HG02610 (cell line): ENCODE results near the gene DYNC1LI1.

ENCODE experiments used
- ATAC-seq: cut with Tn5 transposase; IDR thresholded peaks from one replicate; pipeline ENCODE4 v1.9.1; 2021; ENCODE audit warnings: mild to moderate bottlenecking, moderate library complexity; ENCODE audit not compliant: unreplicated experiment

DYNC1LI1 gene

DNA sequence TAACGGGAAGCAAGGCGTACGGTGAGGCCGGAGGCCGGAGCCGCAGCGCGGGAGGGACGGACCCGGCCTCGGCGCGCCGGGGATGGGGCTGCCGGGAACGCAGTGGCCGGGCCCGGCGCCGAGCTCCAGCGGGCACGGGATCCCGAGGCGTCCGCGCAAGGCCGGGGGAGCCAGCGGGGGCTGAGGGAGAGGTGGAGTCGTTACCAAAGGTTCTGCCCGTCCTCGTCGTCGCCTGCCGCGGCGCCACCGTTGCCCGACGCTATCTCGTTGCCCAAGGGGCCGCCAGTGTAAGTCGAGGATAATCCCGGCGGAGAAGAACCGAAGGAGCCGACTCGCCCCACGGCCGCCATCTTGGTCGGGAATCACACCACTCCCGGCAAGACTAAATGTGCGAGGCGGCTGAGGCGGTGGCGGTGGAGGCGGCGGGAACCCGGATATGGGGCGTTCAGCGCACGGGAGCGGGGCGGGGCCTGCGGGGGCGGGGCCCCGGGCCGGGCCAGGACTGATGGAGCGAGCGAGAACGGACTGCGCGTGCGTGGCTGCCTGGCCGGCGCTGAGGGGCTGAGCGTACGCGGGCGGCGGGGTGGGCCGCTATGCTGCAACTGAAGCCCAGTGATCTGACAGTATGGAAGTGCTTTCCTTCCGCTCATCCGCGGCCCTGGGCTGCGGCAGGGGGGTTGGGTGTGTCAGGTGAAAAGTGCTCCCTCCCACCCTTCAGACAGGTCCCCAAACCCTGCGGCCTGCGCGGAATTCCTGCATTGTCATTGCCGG, at the start of gene DYNC1LI1:
Gene DYNC1LI1, minus strand, starts transcription at position 438 of the 771 bp plus-strand sequence. Its CDS starts 88 bp downstream, at position 350.
- peak; percentile 88 for ATAC-seq

DNA sequence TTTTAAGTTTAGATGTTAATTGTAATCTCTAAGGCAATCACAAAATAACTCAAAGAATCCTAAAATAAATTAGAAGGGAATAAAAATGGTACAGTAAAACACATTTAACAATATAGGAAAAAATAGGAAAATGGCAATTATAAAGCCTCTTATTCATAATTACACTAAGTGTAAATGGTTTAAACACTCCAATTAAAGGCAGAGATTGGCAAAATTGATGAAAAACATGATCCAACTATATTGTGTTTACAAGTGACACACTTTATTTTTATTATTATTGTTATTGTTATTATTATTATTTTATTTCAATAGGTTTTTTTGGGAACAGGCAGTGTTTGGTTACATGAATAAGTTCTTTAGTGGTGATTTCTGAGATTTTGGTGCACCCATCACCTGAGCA, 48.7 kb upstream of the DYNC1LI1 start:
- no peak for ATAC-seq

DNA sequence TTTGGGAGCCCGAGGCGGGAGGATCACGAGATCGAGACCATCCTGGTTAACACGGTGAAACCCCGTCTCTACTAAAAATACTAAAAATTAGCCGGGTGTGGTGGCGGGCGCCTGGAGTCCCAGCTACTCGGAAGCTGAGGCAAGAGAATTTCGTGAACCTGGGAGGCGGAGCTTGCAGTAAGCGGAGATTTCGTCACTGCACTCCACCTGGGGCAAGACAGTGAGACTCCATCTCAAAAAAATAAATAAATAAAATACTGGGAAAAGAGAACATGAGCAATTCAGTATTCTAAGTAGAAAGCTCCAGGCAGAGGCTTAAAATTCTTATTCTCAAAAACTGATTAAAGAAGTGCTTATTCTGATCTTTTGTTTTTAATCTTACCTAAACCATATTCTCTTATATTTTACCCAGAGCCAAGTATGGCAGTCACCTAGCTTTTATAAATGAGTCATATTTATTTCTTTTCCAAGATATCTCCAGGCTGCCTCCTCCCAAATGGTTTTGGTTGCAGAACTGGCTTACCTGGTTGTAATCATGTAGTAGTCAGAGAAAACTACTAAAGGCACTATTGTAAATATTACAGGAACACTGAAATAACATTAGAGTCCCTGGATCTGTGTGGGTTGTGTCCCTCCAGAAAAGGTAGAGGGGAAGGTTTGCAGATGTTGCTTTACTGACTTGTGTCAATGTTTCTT, 45.8 kb upstream of the DYNC1LI1 start:
- no peak for ATAC-seq

DNA sequence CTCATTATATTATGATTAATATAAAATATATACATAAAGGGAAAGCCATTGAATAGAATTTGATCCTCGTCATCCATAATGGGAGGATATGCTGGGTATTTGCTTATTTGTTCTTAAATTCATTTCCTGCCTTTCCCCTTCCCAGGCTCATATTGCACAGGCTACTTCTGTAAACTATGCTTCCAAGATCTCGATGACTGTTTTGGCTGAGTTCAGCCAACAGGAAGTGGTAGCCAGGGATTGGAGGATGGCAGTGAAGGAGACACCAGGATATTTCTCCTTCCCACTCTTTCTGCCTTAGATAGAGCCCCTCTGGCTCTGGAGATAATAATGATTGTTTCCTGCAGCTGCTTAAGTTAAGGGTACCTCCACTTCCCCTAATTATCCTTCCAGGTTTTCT, 44.3 kb upstream of the DYNC1LI1 start:
- no peak for ATAC-seq

DNA sequence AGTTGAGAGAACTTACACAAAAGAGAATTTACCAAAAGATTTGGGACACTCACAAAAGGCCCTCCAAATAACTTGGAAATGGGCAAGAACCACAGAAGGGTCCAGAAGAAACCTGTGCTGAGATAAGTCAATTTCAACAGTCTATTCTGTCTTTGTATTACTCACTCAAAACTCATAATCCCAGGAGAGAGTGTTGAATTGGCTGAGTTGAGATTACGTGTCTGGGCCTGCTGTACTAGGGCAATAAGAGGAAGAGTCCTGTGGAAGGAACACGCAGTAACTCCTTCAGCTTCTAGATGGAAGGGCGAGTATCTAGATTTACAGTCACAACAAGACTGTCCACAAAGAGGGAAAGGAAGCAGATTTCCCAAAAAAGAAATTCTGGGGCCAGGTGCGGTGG, 42.5 kb upstream of the DYNC1LI1 start:
- ATAC-seq: no peak

DNA sequence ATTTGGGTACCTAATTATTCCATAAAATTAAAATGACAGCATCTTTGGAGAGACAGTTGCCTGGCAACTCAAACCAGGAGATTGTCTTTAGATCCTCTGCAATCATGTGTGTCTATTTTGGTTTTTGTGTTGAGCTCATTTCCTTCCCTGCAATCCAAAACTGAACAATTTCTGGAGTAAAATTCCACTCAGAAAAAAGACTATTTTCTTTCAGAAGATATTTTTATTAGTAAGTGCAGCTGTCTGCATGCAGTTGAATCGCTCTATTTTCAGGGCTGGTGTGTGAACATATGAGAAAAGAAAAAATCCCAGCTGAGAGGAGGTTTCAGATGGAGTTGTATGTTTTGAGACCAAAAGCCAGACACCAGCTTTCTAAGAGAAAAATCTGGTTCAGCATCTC, 41.9 kb upstream of the DYNC1LI1 start:
- ATAC-seq: no peak

DNA sequence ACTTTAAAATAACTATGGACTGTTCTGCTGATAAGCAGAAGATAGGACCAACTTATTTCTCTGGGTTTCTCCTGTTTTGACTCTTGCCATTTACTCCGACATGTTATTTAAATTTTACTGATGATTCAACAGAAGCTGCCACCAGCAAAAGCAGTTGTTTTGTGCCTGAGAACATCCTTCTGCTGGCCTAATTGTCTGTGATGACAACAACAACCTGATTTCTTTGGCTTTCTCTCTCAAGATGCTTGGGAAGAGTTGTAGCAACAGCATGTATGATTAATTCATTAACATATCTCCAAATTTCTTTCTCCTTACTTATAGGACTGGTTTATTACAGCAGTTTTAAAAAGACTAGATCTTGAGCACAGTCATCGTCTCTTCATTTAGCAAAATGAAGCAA, 36.9 kb upstream of the DYNC1LI1 start:
- ATAC-seq: no peak

DNA sequence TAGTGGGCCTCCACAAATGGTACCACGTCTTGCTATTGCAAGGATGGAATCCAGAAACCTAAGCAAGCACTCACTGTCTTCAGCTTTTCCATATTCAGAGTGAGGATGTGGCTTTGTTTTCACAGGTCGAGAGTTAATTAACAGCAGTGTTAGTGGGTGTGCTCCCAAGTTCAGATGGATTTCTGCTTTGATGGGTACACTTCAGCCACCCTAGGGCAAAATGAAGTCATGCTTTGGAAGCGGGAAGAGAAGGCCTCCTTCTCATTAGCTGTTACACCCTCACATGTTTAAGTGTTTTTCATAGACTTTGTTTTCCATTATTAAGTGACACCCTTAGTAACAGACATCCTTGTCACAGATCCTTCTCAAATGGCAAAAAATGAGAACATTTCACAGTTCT, 36.3 kb upstream of the DYNC1LI1 start:
- ATAC-seq: no peak

DNA sequence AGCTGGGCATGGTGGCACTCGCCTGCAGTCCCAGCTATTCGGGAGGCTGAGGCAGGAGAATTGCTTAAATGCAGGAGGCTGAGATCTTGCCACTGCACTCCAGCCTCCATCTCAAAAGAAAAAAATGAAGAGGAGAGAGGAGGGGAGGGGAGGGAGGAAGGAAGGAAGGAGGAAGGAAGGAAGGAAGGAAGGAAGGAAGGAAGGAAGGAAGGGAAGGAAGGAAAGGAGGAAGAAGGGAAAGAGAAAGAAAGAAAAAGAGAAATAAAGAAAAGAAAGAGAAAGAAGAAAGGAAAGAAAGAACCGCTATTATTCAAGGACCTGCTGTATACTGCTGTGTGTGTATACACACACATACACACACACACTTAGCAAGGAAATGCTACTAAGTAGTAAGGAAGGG, 35.6 kb upstream of the DYNC1LI1 start:
- ATAC-seq: no peak

DNA sequence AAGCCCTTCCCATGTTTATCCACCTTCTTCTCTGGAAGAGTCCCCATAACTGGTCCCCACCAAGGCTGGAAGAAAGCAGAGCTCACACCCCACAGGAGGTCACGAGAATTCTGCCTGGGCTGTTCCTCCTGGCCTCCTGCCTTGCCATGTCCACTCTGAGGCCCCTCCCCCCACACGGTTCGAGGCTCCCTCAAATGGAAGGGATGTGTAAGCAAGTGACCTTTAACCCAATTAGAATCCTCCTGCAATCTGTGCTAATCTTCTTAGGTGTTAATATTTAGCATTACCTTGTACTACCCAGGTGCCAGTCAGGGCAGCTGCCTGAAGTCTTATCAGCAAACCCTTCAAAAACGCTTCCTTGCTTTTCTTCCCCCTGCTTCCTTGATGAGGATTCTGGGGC, 32.4 kb upstream of the DYNC1LI1 start:
- ATAC-seq: no peak

DNA sequence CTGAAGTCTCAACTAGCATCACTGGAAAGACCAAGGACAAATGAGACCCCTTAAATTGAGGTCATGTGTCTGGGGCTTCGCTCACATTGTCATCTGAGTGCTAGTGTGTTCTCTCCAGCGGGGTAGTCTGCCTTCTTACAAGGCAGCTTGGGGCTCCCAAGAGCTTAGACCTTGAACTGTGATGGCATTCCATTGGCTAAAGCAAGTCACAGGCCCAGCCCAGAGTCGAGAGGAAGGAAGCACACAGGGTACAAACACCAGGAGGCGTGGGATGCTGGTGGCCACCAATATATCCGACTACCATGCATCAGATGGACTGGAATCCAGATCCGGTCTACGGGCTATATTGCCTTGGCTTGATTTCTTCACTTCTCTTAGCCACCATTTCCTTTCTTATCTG, 31.5 kb upstream of the DYNC1LI1 start:
- no peak for ATAC-seq

DNA sequence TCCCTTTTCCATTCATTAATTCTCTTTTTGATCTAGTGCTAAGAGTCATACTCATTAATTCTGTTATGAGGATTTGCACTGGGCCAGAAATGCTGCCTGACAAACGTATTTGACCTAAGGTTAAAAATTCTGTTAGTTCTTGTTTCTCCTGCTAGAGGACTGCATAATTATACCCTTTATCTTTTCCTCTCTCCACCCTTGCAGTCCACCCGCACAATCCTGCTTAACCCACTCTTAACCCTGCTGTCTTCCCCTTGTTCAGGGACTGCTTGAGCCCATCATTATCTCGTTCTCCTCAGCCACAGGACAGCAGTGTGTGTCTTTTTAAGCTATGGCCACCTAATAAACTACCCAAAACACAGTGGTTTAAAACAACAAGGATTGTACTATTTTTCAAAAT, 31.1 kb upstream of the DYNC1LI1 start:
- ATAC-seq: no peak

DNA sequence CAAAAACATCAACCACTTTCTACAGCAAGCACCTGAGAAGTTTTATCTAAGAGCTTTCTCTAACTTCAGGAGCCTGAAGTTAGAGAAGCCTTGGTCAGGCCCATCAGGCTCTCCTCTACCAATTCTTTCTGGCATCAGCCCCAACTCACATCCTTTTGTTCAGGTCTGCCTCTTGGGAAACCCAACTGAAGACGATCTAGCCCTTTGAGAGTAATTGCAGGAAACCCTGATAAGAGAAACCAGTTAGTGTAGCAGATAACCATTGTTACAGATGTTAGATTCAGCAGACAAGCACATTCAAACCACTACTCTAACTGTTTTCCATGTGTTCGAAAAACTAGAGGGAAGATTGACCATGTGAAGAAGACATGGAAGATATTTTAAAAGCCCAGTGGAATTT, 27.0 kb upstream of the DYNC1LI1 start:
- ATAC-seq: no peak

DNA sequence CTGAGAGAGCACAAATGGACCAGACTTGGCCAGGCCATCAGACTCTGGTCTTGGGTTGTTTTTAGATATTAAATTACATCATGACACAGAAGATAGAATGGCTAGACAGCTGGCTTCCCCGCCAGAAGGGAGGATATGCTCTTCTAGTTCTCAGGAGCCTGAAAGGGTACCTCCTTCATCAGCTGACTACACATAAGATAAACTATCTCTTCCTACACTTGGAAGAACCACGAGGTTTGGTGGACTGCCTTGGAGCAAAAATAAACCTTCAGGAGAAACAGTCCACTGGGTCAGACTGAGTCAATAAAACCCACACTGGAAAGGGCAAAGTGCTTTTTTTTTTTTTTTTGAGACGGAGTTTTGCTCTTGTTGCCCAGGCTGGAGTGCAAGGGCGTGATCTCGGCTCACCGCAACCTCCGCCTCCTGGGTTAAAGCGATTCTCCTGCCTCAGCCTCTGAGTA, 26.3 kb upstream of the DYNC1LI1 start:
- ATAC-seq: no peak

DNA sequence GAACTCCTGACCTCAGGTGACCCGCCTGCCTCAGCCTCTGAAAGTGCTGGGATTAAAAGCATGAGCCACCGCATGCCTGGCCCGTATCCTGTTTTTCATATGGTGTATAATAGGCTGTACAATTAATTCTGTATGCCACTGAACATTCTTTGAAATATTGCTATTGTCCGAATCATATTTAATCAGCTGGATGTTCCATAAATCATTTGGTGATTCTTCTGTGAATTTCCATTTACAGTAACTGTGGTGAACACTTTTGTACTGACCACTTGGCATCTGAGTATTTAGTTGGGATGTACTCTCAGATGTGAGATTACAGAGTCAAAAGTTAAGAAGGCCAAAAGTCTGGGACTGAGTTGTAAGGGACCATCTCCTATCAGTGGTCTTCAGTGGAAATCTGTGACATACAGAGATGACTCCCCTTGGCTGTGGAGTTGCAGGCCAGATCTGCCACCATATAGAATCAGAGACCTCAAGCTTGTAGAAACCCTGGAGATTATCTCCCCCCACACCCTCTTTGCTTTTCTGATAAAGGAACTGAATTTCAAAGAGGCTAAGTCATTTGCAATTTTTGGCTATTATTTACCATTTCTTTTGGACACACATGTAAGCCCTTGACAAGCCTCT, 25.7 kb upstream of the DYNC1LI1 start:
- no peak for ATAC-seq

DNA sequence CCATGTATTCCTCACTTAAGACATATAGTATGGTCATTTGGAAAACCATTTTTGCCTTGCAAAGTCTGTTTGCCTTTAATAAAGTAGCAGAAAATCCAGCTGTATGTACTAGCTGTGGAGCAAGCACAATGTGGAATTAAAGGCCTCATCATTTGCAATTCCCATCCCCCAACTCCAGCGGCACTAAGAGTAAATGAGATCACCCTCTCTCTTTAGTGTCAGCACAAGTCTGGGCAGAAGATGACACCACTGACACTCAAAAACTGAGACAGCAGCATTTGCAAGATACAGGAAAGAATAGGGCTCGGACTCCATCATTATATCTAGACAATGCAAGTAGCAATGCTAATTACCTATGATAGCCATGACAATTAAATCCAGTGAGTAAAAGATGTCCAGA, 24.7 kb upstream of the DYNC1LI1 start:
- ATAC-seq: no peak

DNA sequence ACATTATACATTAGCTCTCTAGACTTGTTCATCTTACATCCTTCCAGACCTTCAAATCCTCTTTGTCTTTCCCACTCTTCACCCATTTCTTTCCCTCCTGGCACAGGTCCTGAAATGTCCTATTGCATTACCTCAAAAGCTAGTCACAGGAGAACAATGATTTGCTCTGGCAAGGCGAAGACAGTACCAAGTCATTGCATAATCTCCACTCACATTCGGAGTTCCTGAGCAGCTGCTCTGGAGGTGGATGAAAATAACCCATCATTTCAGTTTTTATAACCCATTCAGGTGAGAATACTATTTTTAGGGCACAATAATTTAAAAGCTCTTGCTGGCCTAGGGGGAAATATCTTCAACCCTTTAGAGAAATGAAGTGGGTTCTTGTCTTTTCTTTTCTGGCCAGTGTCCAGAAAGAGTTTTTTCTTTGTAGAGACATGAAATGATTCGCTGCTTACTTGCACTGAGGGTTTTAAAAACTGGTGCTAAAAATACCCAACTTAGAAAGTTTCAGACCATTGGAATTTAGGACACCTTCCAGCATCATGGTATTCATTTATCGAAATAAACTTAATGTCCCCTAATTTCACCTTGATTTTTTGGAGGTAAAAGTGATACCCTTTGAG, 23.4 kb upstream of the DYNC1LI1 start:
- no peak for ATAC-seq

DNA sequence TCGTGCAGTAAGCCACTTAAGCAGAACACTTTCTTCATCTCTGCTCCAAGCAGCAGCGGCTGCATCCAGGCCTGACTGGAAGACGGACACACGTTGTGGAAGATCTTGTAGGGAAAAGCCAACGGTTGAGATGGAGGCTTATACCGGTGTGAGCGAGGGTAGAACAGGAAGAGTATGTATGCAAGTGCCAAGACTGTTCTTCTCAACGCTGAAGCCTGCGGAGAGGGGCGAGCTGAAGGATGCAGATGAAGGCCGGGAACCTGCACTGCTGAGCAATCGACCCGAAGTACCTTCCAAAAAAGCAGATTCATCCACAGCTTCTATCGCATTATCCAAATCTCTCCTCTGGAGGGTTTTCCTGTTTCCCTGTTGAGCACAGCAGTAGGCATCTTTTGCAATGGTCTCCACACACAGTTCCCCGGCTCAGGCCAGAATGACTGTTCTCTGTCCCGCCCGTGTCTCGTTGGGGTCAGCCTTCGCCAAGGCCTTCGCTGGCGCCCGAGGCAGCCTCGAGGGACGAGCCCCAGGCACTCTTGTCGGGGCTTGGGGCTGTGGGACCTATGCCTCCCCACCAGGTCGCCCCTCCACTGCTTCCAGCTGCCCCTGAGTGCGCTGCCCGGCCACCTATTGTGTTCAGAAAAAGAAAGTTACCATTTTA, 22.2 kb upstream of the DYNC1LI1 start:
- no peak for ATAC-seq

DNA sequence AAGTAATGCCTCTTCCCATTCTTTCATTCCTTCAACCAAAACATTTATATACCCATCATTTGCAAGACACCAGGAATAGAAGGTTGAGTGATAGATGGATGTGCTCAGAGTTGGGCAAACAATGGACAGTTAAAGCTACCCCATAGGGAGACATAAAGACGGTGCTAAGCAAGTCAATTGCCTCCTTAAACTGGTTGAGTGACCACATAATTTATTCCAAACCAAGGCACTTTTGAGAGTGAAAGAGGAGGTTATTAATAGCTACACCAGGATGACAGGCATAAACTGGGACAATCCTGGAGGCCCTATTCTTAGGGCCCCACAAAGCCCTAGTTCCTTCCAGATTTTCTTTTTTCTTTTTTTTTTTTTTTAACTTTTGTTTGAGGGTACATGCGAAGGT, 21.4 kb upstream of the DYNC1LI1 start:
- ATAC-seq: no peak

DNA sequence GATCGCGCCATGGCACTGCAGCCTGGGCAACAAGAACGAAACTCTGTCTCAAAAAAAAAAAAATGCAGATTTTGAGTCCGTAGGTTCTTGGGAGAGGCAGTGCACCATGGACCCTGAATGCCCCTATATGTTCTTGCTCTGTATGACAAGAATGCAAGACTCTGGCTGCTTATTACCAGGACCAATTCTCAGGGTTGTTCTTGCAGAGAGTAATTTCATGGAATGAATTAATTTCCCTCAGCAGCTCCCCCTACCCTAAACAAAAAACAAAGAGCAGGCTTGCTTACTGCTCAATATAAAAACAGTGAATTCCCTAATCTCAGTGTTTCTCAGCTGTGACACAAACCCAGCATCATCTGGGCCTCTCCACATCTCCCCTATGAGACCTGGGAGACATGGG, 20.5 kb upstream of the DYNC1LI1 start:
- ATAC-seq: no peak

DNA sequence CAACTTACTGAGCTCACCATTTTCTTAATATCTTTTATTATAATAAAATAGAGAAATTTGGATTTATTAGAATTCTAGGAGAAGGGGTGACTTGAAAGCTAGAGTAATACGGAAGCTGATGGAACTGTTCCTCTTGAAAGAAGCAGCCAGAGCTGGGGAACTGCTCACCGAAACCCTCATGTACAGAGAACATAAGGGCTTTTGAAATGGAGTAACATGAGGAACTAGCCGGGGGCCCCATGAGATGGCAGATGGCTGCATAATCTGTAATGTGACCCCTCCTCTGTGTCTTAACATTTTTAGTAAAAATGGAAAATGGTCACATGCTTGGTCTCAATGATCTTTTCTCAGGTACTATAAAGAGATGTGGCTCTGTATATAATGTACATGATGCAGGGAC, 15.7 kb upstream of the DYNC1LI1 start:
- no peak for ATAC-seq
